Esophagus (tissue), 2 donors: Measurements from ENCODE around the gene GGTLC1. TPM values are rescaled to one million over a fixed set of nuclear protein-coding genes. Genes with fewer than 3 reads are reported as not detected.

Experiments used
- H3K27ac ChIP-seq, 2 donors: one replicate each; pipeline ENCODE4 v1.5.1; 2013; ENCODE audit warnings: low read depth in 2 of 2, mild to moderate bottlenecking in 2 of 2, inconsistent platforms in 1 of 2, low read length in 1 of 2, moderate library complexity in 1 of 2
- H3K27me3 ChIP-seq, 2 donors: one replicate each; pipeline ENCODE4 v1.6.1; 2013; ENCODE audit warnings: low read length in 2 of 2, control low read depth in 1 of 2, mild to moderate bottlenecking in 1 of 2; ENCODE audit not compliant: insufficient read depth in 2 of 2, control insufficient read depth in 1 of 2
- H3K36me3 ChIP-seq, 2 donors: one replicate each; pipeline ENCODE4 v1.6.1; 2013; ENCODE audit warnings: low read length in 1 of 2; ENCODE audit not compliant: control insufficient read depth in 2 of 2, insufficient read depth in 2 of 2
- H3K4me1 ChIP-seq, 2 donors: one replicate each; pipeline ENCODE4 v1.6.1; 2013; ENCODE audit warnings: low read length in 1 of 2; ENCODE audit not compliant: control insufficient read depth in 2 of 2, insufficient read depth in 2 of 2
- H3K4me3 ChIP-seq, 2 donors: one replicate each; pipeline ENCODE4 v1.5.1; 2013; ENCODE audit warnings: low read length in 2 of 2, mild to moderate bottlenecking in 2 of 2, low read depth in 1 of 2, moderate library complexity in 1 of 2
- H3K9me3 ChIP-seq, 2 donors: one replicate each; pipeline ENCODE4 v1.6.1; 2013; ENCODE audit warnings: mild to moderate bottlenecking in 2 of 2, low read depth in 1 of 2, low read length in 1 of 2, moderate library complexity in 1 of 2; ENCODE audit not compliant: control insufficient read depth in 2 of 2, insufficient read depth in 1 of 2
- WGBS, 2 donors: extraction: QIAGEN DNeasy Blood & Tissue Kit; methylation state at CpG; one replicate each; pipeline ENCODE4 v1.1.7; 2013; 5-methylcytosine and 5-hydroxymethylcytosine counted together
- polyA plus RNA-seq, 2 donors: library from polyadenylated mRNA; stranded (reverse); fragments of 200-250 nt; gene quantifications; one replicate each; pipeline ENCODE4 v1.2.3, GENCODE V29; 2013
- donor health status: healthy with polysubstance abuse.
- donor health status: Bipolar disorder and iron deficiency.

Gene GGTLC1
- polyA plus RNA-seq, 2 donors = not detected

GRCh38 chr20:23971310-23971709, 17.3 kb downstream of the GGTLC1 start:
- Histone ChIP-seq H3K27ac (no peak overlapping the region), H3K4me3 (no peak overlapping the region), H3K9me3 (no peaks in the 10 kb centered on the region), H3K4me1 (no peaks in the 10 kb centered on the region), H3K27me3 (no peaks in the 10 kb centered on the region), H3K36me3 (no peaks in the 10 kb centered on the region)

DNA sequence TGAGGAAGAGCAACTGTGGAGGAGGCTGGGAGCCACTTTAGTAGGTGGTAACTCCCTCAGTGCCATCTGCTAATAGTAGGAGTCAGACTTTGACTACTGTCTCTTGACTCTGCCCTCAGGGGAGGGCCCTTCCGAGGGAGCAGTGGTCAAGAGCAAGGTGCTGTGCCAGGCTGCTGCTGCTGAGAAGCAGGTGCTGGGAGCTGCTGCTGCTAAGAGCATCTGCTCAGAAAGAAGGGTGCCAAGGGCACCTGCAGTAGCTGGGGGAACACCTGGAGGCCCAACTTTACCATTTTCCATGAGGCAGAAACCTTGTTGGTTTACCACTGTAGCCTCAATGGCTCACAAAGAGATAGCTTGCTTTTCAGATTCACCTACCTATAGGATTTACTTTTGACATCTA, 18.5 kb downstream of the GGTLC1 start:
- 38 to 58% methylated on average over 1 of the region's 1 CpG for WGBS, 2 donors
- no peaks in the 10 kb centered on the region for H3K36me3 ChIP-seq

GRCh38 chr20:23967616-23967979, 21.0 kb downstream of the GGTLC1 start:
- H3K4me1 ChIP-seq = no peaks in the 10 kb centered on the region
- H3K9me3 ChIP-seq = no peaks in the 10 kb centered on the region
- H3K4me3 ChIP-seq = no peak overlapping the region
- H3K27ac ChIP-seq = no peak overlapping the region
- WGBS, 2 donors = 73 to 76% methylated on average over 7 of the region's 7 CpGs
- no peaks in the 10 kb centered on the region for H3K27me3 ChIP-seq
- no peaks in the 10 kb centered on the region for H3K36me3 ChIP-seq

More for the DNA sequence above, 18.5 kb downstream of the GGTLC1 start:
- Histone ChIP-seq H3K4me1 (no peaks in the 10 kb centered on the region), H3K4me3 (no peak overlapping the region), H3K27ac (no peak overlapping the region), H3K9me3 (no peaks in the 10 kb centered on the region), H3K27me3 (no peaks in the 10 kb centered on the region)

DNA sequence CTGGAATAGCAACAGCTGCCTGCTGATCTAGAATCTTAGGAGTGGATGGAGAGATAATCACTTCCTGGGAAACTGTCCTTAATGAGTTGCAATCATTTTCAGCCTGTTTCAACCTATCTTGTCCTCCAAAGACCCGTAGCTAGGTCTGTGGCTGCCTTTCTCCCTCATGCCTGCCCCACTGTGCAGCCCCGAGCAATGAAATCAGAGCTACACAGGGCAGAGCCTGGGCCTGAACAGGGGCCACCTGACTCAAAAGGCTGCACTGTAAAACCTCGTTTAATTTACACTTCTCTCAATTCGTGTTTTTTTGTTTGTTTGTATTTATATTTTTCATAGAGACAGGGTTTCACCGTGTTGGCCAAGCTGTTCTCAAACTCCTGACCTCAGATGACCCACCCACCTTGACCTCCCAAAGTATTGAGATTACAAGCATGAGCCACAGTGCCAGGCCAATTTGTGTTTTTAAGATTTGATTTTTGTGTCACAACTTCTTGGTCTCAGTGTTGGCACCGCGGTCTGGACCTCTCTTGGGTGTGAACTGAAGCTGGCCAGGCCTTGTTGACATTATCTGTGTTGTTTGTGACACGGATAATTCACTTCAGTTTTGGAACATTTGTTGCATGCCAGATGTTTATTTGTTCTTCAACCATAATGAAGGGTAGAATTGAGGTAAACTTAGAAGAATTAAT, 21.5 kb downstream of the GGTLC1 start:
- Histone ChIP-seq H3K36me3 (no peaks in the 10 kb centered on the region), H3K27me3 (no peaks in the 10 kb centered on the region), H3K27ac (no peak overlapping the region), H3K9me3 (no peaks in the 10 kb centered on the region), H3K4me3 (no peak overlapping the region), H3K4me1 (no peaks in the 10 kb centered on the region)
- WGBS, 2 donors = 74 to 76% methylated on average over 8 of the region's 8 CpGs

GRCh38 chr20:23966298-23966697, 22.3 kb downstream of the GGTLC1 start:
- no peak overlapping the region for H3K27ac ChIP-seq
- 82 to 85% methylated on average over 6 of the region's 6 CpGs for WGBS, 2 donors
- H3K4me3 ChIP-seq = no peak overlapping the region
- no peaks in the 10 kb centered on the region for H3K4me1 ChIP-seq
- no peaks in the 10 kb centered on the region for H3K36me3 ChIP-seq
- no peaks in the 10 kb centered on the region for H3K9me3 ChIP-seq
- no peaks in the 10 kb centered on the region for H3K27me3 ChIP-seq

DNA sequence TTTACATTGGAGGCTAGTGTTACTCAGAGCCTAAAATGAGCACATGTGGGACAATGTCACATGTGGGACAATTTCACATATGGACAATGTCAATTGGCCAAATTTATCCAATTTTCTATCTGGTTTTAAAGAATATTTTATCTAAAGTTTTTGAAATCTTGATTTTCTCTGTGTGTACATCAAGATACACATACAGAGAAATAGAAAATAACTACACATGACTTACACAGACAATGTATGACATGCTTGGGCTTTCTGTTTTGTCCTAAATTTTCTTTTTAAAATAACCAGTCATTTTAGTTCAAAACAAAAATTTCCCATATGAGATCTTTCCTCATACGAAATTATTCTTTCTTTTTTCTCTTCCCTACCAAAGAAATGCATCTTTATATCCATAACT, 24.6 kb downstream of the GGTLC1 start:
- Histone ChIP-seq H3K9me3 (no peaks in the 10 kb centered on the region), H3K36me3 (no peaks in the 10 kb centered on the region), H3K27me3 (no peaks in the 10 kb centered on the region), H3K4me1 (no peaks in the 10 kb centered on the region), H3K4me3 (no peak overlapping the region), H3K27ac (no peak overlapping the region)
- WGBS, 2 donors = 47 to 50% methylated on average over 1 of the region's 1 CpG

- no peaks in the 10 kb centered on the region for H3K9me3 ChIP-seq
- H3K4me3 ChIP-seq = no peak overlapping the region
- no peaks in the 10 kb centered on the region for H3K27me3 ChIP-seq
- no peaks in the 10 kb centered on the region for H3K36me3 ChIP-seq
- no peaks in the 10 kb centered on the region for H3K4me1 ChIP-seq
- no peak overlapping the region for H3K27ac ChIP-seq
Measured at GRCh38 chr20:23962272-23962671, 26.3 kb downstream of the GGTLC1 start.

DNA sequence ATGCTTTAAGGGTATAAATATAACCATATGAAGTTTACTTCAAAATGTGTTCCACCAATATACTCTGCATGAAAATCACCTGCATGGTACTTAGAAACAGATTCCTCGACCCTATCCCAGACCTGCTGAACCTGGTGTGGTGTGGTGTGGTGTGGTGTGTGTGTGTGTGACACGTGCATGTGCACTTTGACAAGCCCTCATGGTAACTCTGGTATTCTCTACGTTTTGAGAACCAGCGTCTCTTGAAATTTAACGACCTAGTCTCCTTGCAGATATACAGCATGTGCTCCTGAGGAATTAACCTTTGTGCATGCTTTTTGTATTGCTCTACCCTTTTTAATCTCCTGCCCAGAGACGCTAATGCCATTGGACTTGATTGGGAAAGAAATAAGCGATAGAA, 29.5 kb downstream of the GGTLC1 start:
- H3K4me3 ChIP-seq = no peak overlapping the region
- no peaks in the 10 kb centered on the region for H3K9me3 ChIP-seq
- H3K4me1 ChIP-seq = no peaks in the 10 kb centered on the region
- no peak overlapping the region for H3K27ac ChIP-seq
- H3K27me3 ChIP-seq = peaks cover 0 to 2% of the 10 kb centered on the region in 2 donors
- WGBS, 2 donors = 74 to 80% methylated on average over 7 of the region's 7 CpGs
- no peaks in the 10 kb centered on the region for H3K36me3 ChIP-seq

DNA sequence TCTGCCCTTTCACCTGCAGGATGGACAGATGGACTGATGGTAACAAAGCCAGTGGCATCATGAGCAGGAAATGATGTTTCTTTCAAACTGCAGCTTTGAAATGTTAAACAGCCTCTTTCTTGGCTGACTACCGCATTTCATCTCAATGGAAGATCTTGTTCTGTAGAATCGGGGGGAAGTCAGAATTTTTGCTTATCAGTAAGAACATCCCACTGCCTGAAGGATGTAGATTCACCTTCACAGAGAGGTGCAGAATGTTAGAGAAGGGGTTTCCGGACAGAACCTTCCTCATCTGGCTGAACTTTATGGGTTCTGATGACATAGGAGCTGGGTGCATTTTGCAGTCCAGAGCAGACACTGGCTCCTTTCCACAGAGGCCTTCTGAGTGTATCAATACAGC, 32.7 kb downstream of the GGTLC1 start:
- Histone ChIP-seq H3K27me3 (peaks cover 0 to 2% of the 10 kb centered on the region in 2 donors), H3K4me1 (no peaks in the 10 kb centered on the region), H3K4me3 (no peak overlapping the region), H3K27ac (no peak overlapping the region), H3K36me3 (no peaks in the 10 kb centered on the region), H3K9me3 (no peaks in the 10 kb centered on the region)
- 44% methylated on average over 3 of the region's 3 CpGs for WGBS, 2 donors

DNA sequence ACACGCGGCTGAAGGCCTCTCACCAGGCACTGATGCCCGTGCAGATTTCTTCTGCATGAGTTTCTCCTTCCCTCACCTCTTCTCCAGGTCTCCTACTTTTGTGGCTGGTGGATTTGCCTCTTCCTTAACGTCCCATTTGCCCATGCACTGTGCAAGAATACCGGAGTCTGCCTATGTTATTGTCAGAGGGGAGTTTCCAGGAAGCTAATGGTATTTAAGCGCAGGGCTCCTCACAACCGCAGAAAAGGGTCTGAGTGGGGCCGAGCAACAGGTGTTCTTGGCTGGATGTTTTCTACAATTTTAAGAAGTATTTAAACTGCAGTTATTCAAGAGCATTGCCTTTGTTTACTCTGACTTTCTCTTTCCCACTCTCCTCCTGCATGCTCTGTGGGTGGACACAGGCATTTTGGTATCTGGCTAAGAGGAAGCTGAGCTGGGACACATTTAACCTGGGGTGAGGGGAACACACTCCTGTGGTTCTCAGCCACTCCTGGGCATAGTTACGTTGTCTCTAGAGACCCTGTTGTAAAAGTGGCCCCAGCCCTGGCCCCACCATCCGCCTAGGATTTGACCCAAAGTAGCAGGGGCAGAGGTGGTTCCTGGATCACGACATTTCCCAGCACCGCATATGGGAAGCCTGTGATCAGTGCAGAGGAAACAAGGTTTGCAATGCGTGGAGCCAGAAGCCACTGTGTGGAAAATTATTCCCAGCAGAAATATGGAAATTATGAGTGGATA, 34.4 kb downstream of the GGTLC1 start:
- H3K4me1 ChIP-seq = no peaks in the 10 kb centered on the region
- peaks cover 0 to 2% of the 10 kb centered on the region in 2 donors for H3K27me3 ChIP-seq
- H3K27ac ChIP-seq = no peak overlapping the region
- 60 to 66% methylated on average over 13 of the region's 13 CpGs for WGBS, 2 donors
- H3K9me3 ChIP-seq = no peaks in the 10 kb centered on the region
- no peak overlapping the region for H3K4me3 ChIP-seq
- no peaks in the 10 kb centered on the region for H3K36me3 ChIP-seq
